Measurements from ENCODE around the gene TMIGD1.

The TMIGD1 gene

GRCh38 chr17:30326809-30327208 is 7.0 kb downstream of the TMIGD1 start:
- DNase-seq: no peak

GRCh38 chr17:30324723-30325122 is 9.1 kb downstream of the TMIGD1 start:
- no peak for DNase-seq

- DNase-seq: peak in 2 of 4 experiments; percentile 6 to 17
Observed at GRCh38 chr17:30323895-30324319, 9.9 kb downstream of the TMIGD1 start.

GRCh38 chr17:30323262-30323894 is 10.5 kb downstream of the TMIGD1 start:
- DNase-seq: peak in 2 of 4 experiments; percentile 20 to 28

- no peak for DNase-seq
Observed at GRCh38 chr17:30321314-30321713, 12.5 kb downstream of the TMIGD1 start.

- DNase-seq: no peak
Observed at GRCh38 chr17:30318155-30318554, 15.7 kb downstream of the TMIGD1 start.

- DNase-seq: no peak
Observed at GRCh38 chr17:30316736-30317135, 17.1 kb downstream of the TMIGD1 start.

GRCh38 chr17:30315106-30315505 is 18.8 kb downstream of the TMIGD1 start:
- no peak for DNase-seq

GRCh38 chr17:30314474-30314873 is 19.4 kb downstream of the TMIGD1 start:
- no peak for DNase-seq

- no peak for DNase-seq
Observed at GRCh38 chr17:30312226-30312625, 21.6 kb downstream of the TMIGD1 start.

GRCh38 chr17:30310562-30310961 is 23.3 kb downstream of the TMIGD1 start:
- DNase-seq: no peak

GRCh38 chr17:30309591-30309990 is 24.3 kb downstream of the TMIGD1 start:
- DNase-seq: no peak

GRCh38 chr17:30308406-30308805 is 25.5 kb downstream of the TMIGD1 start:
- no peak for DNase-seq

GRCh38 chr17:30304778-30305177 is 29.1 kb downstream of the TMIGD1 start:
- no peak for DNase-seq

GRCh38 chr17:30302241-30302640 is 31.6 kb downstream of the TMIGD1 start:
- no peak for DNase-seq

- DNase-seq: no peak
Observed at GRCh38 chr17:30300818-30301217, 33.0 kb downstream of the TMIGD1 start.

- no peak for DNase-seq
Observed at GRCh38 chr17:30299000-30299399, 34.9 kb downstream of the TMIGD1 start.

- DNase-seq: no peak
Observed at GRCh38 chr17:30297715-30298114, 36.1 kb downstream of the TMIGD1 start.

- DNase-seq: no peak
Observed at GRCh38 chr17:30296499-30297080, 37.3 kb downstream of the TMIGD1 start.

- no peak for DNase-seq
Observed at GRCh38 chr17:30292286-30292858, 41.5 kb downstream of the TMIGD1 start.

GRCh38 chr17:30291543-30292285 is 42.1 kb downstream of the TMIGD1 start, which contains the start of gene BLMH:
BLMH (minus strand) TSS chr17:30291944; CDS start chr17:30291819, 125 bp downstream.
- peak; percentile 62 to 75 (median 68) for DNase-seq

- DNase-seq: peak in 2 of 4 experiments; percentile 11 to 23
Observed at GRCh38 chr17:30290696-30291542, 42.9 kb downstream of the TMIGD1 start.

GRCh38 chr17:30290077-30290476 is 43.8 kb downstream of the TMIGD1 start:
- DNase-seq: no peak

Measured in activated naive CD4-positive, alpha-beta T cell (primary cell).